SK-N-SH (cell line): ENCODE data around the gene RASL10B. TPM values are rescaled to one million over a fixed set of nuclear protein-coding genes. Genes with fewer than 3 reads are reported as not detected.
A peak's percentile ranks its signal among the peaks of the same experiment; 100 is the strongest.

Source experiments
- CTCF ChIA-PET: fragments of 300-600, 350-600 bp; formaldehyde crosslinking; extraction: SDS; loops from one replicate; lab custom pipeline; 2021; lab: Yijun Ruan, JAX
- POLR2A ChIA-PET: fragments of 350-600 bp; sonication (Branson Sonifier 250); formaldehyde crosslinking; extraction: SDS; loops from one replicate; lab custom pipeline; 2020; ENCODE audit warnings: antibody characterized with exemption, inconsistent platforms; lab: Yijun Ruan, JAX
- DNase-seq: peaks from one replicate; pipeline ENCODE4 v3.0.0; 2012
- H2AFZ ChIP-seq: fragments of 200-600 bp; sonication (generic); 2 replicates; pipeline ENCODE4 v1.8.1; 2016; ENCODE audit warnings: antibody characterized with exemption, mild to moderate bottlenecking, low read depth
- H3F3A ChIP-seq: fragments of 200-600 bp; sonication (generic); replicated peaks from 2 replicates; pipeline ENCODE3; 2016; ENCODE audit warnings: antibody characterized with exemption, mild to moderate bottlenecking; ENCODE audit not compliant: insufficient read depth
- H3K27ac ChIP-seq, 2 experiments: fragments of 200-500 bp in 1 of 2; fragments of 200-600 bp in 1 of 2; sonication (Bioruptor generic) in 1 of 2; sonication (generic), shearing (Covaris generic) in 1 of 2; 2 replicates each; pipeline versions ENCODE4 v1.5.1 to v1.6.1; 2014 to 2016; ENCODE audit warnings: low read depth in 2 of 2, inconsistent platforms in 1 of 2, low read length in 1 of 2, mild to moderate bottlenecking in 1 of 2, mixed read lengths in 1 of 2
- H3K27me3 ChIP-seq: fragments of 200-600 bp; sonication (generic), shearing (Covaris generic); 2 replicates; pipeline ENCODE4 v1.6.1; 2016; ENCODE audit warnings: mixed run types; ENCODE audit not compliant: insufficient read depth
- H3K36me3 ChIP-seq, 2 experiments: fragments of 200-500 bp in 1 of 2; fragments of 200-600 bp in 1 of 2; sonication (Bioruptor generic) in 1 of 2; sonication (generic) in 1 of 2; replicated peaks in 1 of 2; 2 replicates each; pipeline versions ENCODE3 to v1.5.1; 2014 to 2016; ENCODE audit warnings: low read length in 1 of 2, mild to moderate bottlenecking in 1 of 2; ENCODE audit not compliant: insufficient read depth in 2 of 2, control insufficient read depth in 1 of 2
- H3K4me1 ChIP-seq, 2 experiments: fragments of 200-500 bp in 1 of 2; fragments of 200-600 bp in 1 of 2; sonication (Bioruptor generic) in 1 of 2; sonication (generic), shearing (Covaris generic) in 1 of 2; 2 replicates each; pipeline versions ENCODE4 v1.5.1 to v1.6.1; 2014 to 2016; ENCODE audit warnings: low read depth in 1 of 2, low read length in 1 of 2, mixed run types in 1 of 2; ENCODE audit not compliant: insufficient read depth in 2 of 2, control insufficient read depth in 1 of 2
- H3K4me2 ChIP-seq: fragments of 200-600 bp; sonication (generic), shearing (Covaris generic); 2 replicates; pipeline ENCODE4 v1.6.1; 2017; ENCODE audit warnings: mixed run types
- H3K4me3 ChIP-seq, 2 experiments: fragments of 200-500 bp in 1 of 2; fragments of 200-600 bp in 1 of 2; sonication (Bioruptor generic) in 1 of 2; sonication (generic), shearing (Covaris generic) in 1 of 2; 2 replicates each; pipeline versions ENCODE4 v1.5.1 to v1.8.1; 2014 to 2016; ENCODE audit warnings: low read depth in 2 of 2, inconsistent platforms in 1 of 2, low read length in 1 of 2, mild to moderate bottlenecking in 1 of 2, mixed read lengths in 1 of 2, moderate library complexity in 1 of 2
- H3K79me2 ChIP-seq: fragments of 200-600 bp; sonication (generic); 2 replicates; pipeline ENCODE4 v1.8.1; 2017; ENCODE audit warnings: mild to moderate bottlenecking; ENCODE audit not compliant: insufficient read depth
- H3K9ac ChIP-seq: fragments of 200-600 bp; sonication (generic); 2 replicates; pipeline ENCODE4 v1.6.1; 2017; ENCODE audit warnings: mixed run types
- H3K9me2 ChIP-seq: fragments of 200-600 bp; sonication (generic); 2 replicates; pipeline ENCODE4 v1.6.1; 2017; ENCODE audit warnings: mixed run types
- H3K9me3 ChIP-seq: fragments of 200-600 bp; sonication (generic); 2 replicates; pipeline ENCODE4 v1.6.1; 2017; ENCODE audit warnings: mixed run types, mild to moderate bottlenecking, moderate library complexity
- H4K20me1 ChIP-seq: fragments of 200-600 bp; sonication (generic); 2 replicates; pipeline ENCODE4 v1.6.1; 2017; ENCODE audit warnings: mild to moderate bottlenecking, mixed run types; ENCODE audit not compliant: insufficient read depth
- CHD2 ChIP-seq: fragments of 150-350 bp; IDR thresholded peaks from 2 replicates; pipeline ENCODE4 v1.6.1; 2018; ENCODE audit warnings: low read length; ENCODE audit not compliant: partially characterized antibody
- FOSL2 ChIP-seq: IDR thresholded peaks from 2 replicates; pipeline ENCODE4 v1.4.0; 2012; ENCODE audit warnings: low read depth, mild to moderate bottlenecking, moderate library complexity, borderline replicate concordance
- MXI1 ChIP-seq: IDR thresholded peaks from 2 replicates; pipeline ENCODE4 v1.6.1; 2012; ENCODE audit warnings: mild to moderate bottlenecking, low read depth, low read length, improper control_type of control experiment
- PBX3 ChIP-seq: IDR thresholded peaks from 2 replicates; pipeline ENCODE4; 2012
- POLR2AphosphoS5 ChIP-seq: IDR thresholded peaks from 2 replicates; pipeline ENCODE4 v1.6.1; 2012; ENCODE audit warnings: low read depth, low read length
- RAD21 ChIP-seq: IDR thresholded peaks from 2 replicates; pipeline ENCODE4 v1.6.1; 2012; ENCODE audit warnings: mild to moderate bottlenecking, low read length
- REST ChIP-seq: IDR thresholded peaks from 2 replicates; pipeline ENCODE4 v1.6.1; 2012; ENCODE audit warnings: mild to moderate bottlenecking, low read depth, low read length, moderate library complexity
- SMC3 ChIP-seq: IDR thresholded peaks from 2 replicates; pipeline ENCODE4 v1.6.1; 2012; ENCODE audit warnings: low read depth, low read length, improper control_type of control experiment
- WGBS: methylation state at CpG from one replicate; pipeline ENCODE4 v1.1.6; 2017; ENCODE audit warnings: low lambda C conversion rate; 5-methylcytosine and 5-hydroxymethylcytosine counted together
- polyA plus RNA-seq, 3 experiments: library from polyadenylated mRNA; depleted of rRNA; stranded (reverse); fragments of >200 nt; gene quantifications; 2 replicates each; pipeline ENCODE4 v1.2.3, GENCODE V29; 2012
- TF ChIP-seq, protein P1 (sequence below): fragments of 150-350 bp; IDR thresholded peaks from 2 replicates; pipeline ENCODE4 v1.6.1; 2017; ENCODE audit warnings: antibody characterized with exemption, low read length, low read depth, borderline replicate concordance

RASL10B gene
- polyA plus RNA-seq, 1 of the 3 experiments (the other 2 are of a cell fraction): 4.2 TPM

- CTCF ChIA-PET: interaction anchor here (0.6 to 31.2 kb wide), 53 partner anchors 12 to 1185 kb away, joined by 3 to 809 read pairs (median 6); partner anchors contain the start of genes AP2B1, GAS2L2, MMP28 and PEX12
- POLR2A ChIA-PET: interaction anchor here (0.8 to 3.2 kb wide), 6 partner anchors 12 to 45 kb away, joined by 3 to 65 read pairs (median 4); partner anchors contain the start of gene TAF15
- peak overlapping the region; percentile 56 for H3K4me3 ChIP-seq
Measured at GRCh38 chr17:35763767-35764122, 32.3 kb downstream of the RASL10B start.

More at GRCh38 chr17:35763767-35764122, 32.3 kb downstream of the RASL10B start:
- Histone ChIP-seq H3K79me2 (no peaks in the 10 kb centered on the region), H2AFZ (0 out of 2 replicates have a peak overlapping the region, but pooled peaks have one; percentile 51), H3K27ac (peak overlapping the region in 1 of 2 experiments; percentile 56; a peak in 1 of 4 replicates), H3K9ac (no peak overlapping the region), H3F3A (no peaks in the 10 kb centered on the region), H4K20me1 (no peaks in the 10 kb centered on the region), H3K9me2 (no peaks in the 10 kb centered on the region), H3K4me2 (peak overlapping the region; percentile 93), H3K9me3 (no peaks in the 10 kb centered on the region), H3K27me3 (no peaks in the 10 kb centered on the region), H3K36me3 (no peaks in the 10 kb centered on the region), H3K4me1 (peaks cover 0 to 15% of the 10 kb centered on the region in 2 experiments; a peak in 1 of 4 replicates)
- TF ChIP-seq PBX3 (no peak), REST (no peak), CHD2 (no peak), MXI1 (no peak), POLR2AphosphoS5 (no peak), RAD21 (no peak), FOSL2 (no peak), SMC3 (no peak)
- TF ChIP-seq, protein P1, sequence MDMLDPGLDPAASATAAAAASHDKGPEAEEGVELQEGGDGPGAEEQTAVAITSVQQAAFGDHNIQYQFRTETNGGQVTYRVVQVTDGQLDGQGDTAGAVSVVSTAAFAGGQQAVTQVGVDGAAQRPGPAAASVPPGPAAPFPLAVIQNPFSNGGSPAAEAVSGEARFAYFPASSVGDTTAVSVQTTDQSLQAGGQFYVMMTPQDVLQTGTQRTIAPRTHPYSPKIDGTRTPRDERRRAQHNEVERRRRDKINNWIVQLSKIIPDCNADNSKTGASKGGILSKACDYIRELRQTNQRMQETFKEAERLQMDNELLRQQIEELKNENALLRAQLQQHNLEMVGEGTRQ: no peak
- no peak for DNase-seq
- 33% methylated on average over 17 of the region's 17 CpGs for WGBS
